GM12874 (cell line): ENCODE measurements around the gene CCDC70.

Source experiments
- TF ChIP-seq, protein P1 (sequence below): IDR thresholded peaks from 2 replicates; pipeline ENCODE4 v1.5.1; 2011; ENCODE audit warnings: low read depth, mild to moderate bottlenecking, control low read depth, low read length, moderate library complexity; ENCODE audit not compliant: insufficient read depth

The CCDC70 gene

DNA sequence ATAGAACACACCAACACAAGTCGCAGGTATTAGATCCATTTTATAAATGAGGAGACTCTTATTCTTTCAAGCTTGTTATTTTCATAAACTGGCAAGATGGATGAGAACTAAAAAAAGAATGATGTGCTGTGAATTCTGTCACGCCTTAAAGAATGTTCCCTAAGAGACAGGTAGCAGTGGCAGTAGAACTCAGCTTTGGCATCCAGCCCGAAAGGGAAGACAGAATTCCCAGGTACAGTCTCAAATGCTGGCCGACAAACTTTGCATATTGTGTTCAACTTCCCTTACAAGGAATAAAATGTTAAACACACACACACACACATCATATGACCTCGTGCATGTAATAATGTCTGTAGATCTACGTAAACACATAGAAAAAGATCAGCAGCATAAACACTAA lies 20.0 kb upstream of the CCDC70 start:
- TF ChIP-seq, protein P1, sequence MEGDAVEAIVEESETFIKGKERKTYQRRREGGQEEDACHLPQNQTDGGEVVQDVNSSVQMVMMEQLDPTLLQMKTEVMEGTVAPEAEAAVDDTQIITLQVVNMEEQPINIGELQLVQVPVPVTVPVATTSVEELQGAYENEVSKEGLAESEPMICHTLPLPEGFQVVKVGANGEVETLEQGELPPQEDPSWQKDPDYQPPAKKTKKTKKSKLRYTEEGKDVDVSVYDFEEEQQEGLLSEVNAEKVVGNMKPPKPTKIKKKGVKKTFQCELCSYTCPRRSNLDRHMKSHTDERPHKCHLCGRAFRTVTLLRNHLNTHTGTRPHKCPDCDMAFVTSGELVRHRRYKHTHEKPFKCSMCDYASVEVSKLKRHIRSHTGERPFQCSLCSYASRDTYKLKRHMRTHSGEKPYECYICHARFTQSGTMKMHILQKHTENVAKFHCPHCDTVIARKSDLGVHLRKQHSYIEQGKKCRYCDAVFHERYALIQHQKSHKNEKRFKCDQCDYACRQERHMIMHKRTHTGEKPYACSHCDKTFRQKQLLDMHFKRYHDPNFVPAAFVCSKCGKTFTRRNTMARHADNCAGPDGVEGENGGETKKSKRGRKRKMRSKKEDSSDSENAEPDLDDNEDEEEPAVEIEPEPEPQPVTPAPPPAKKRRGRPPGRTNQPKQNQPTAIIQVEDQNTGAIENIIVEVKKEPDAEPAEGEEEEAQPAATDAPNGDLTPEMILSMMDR, result no peak

DNA sequence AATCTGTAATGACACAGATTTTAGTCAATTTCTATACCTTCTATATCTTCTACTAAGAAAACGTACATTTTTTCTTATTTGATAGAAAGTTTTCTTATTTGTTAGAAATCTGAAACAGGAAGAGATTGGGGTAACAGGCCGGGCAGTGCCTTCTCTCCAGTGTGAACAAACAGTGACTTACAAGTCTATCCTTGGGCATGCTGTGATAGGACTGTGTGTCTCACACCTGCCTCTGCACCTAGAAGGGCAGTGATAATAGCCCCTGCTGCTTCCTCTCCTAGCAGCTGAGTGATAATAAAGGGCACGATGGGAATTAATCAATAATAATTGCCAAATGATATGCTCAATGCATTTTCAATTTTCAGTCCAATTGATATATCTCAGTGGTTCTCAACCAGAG lies 18.2 kb upstream of the CCDC70 start:
- TF ChIP-seq, protein P1, result no peak

DNA sequence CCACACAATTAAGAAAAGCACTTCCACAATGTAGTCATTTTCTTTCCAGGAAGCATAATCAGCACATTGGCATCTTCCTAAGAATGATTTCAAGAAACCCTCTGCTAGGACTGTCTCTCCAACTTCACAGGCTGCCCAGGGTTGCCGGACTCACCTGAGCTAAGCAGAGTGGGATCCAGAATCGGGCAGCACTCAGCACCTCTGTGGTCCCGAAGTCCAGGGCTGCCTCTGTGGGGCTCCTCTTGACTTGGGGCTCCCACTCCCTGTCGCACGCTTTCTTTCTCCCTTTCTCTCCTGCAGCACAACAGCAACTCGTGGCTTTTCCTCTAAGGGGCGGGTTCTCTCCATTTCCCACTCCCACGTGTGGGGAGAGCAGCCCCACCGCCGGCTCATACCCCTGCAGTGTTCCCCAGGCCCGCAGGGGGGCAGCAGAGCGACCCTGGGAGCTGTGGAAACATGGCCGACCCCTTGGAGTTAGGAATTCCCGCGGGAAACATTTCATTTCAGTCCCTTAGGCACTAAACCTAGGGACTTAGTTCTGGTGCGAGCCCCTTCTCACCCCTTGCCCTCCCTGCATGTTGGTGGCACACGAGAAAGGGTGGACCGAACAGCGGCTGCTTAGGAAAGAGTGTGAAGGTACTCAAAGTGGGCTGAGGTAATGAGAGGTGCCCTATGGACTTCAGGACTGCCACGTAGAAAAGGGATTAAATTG lies 16.8 kb upstream of the CCDC70 start, which contains the start of gene TMEM272:
Gene TMEM272, minus strand, starts transcription at position 316 of the 712 bp plus-strand sequence. CDS start 6,647 bp downstream, outside the sequence.
- TF ChIP-seq, protein P1, result peak; percentile 90

DNA sequence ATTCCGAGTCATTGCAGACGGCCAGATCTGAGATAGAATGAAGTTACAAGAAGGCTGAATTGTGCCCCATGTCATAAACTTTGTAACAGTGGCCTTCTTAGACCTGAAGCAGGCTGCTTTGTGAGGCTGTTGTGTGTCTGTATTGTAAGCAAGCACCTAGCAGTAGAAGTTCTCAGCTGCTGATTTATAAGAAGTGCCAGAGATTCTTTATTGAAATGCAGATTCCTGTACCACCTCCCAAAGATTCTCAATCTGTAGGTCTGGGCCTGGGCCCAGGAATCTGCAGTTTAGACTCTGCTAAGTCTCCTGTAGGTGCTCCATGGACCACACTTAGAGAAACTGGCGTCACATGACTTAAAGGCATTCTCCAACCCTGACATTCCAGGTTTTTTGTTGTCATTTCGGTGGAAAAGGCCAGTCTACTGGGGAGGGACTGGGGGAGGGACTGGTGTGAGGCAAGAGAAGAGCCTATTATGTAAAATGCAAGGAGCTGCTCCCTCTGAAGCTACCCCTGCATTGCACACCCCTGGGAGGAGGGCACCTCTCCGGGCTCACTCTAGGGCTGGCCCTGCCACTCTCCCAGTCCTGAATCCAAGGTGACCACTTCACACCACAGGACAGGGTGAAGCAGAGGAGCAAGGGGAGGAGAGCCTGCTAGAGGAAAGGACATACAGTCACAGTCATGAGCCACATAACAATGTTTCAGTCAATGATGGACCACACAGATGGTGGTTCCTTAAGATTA lies 16.0 kb upstream of the CCDC70 start:
- TF ChIP-seq, protein P1, result no peak

DNA sequence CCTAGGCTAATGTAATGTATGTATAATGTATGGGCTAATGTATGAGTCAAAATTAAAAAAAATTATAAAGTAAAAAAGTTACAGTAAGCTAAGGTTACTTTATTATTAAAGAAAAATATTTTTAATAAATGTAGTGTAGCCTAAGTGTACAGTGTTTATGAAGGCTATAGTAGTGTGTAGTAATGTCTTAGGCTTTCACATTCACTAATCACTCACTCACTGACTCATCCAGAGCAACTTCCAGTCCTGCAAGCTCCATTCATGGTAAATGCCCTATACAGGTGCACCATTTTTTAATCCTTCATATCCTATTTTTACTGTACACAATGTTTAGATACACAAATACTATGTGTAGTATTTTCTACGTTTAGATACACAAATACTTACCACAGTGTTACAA lies 15.0 kb upstream of the CCDC70 start:
- TF ChIP-seq, protein P1, result no peak

DNA sequence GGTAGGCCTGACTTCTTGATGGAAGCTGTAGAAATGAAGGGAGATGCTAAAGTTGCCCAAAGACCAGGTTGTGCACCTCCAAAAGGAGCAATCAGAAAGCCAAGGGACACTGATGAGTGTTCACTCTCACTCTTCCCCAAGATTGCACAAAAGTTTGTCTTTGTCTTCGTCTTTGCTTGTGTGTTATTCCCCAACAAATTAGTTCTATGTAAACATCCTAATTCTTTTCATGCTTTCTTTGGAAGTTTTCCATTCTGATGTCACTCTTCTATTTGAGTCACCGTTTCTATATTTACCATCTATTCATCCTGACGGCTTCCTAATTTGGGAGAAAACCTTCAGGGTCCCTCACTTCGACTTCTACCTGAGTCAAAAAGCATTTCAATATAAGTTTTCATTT lies 13.1 kb upstream of the CCDC70 start:
- TF ChIP-seq, protein P1, result no peak
